ENCODE data around the gene PRRT3. TPM values are rescaled to one million over a fixed set of nuclear protein-coding genes. Genes with fewer than 3 reads are reported as not detected.
"Not testable (repeated sequence)": the region's sequence is repeated elsewhere in the genome, so short reads cannot be mapped to it uniquely, and the experiment has no call there.

The PRRT3 gene
- total and polyA plus RNA-seq, 2 of the 13 experiments (the other 11 are each of a cell fraction or from before 2014, with no cell fraction given), result 0.22 to 0.44 TPM

DNA sequence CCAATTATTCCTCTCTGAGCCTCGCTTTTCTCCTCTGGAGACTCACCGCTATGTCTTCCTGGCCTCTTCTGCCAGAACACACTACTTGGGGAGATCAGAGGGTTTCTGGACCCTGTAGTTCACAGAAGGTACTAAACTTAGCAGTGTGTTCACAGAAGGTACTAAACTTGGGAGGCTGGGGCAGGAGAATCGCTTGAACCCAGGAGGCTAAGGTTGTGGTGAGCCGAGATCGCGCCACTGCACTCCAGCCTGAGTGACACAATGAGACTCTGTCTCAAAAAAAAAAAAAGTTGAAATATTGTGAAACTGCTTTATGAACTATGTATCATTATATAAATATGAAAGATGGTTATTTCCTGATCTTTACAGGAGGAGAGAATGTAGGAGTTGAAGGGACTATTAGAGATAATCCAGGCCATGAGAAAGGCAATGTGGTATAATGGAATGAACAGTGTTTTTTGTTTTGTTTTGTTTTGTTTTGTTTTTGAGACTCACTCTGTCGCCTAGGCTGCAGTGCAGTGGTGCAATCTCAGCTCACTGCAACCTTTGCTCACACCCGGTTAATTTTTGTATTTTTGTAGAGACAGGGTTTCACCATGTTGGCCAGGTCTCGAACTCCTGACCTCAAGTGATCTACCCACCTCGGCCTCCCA, 55.3 kb downstream of the PRRT3 start (continued):
- peak; percentile 81; the same call in 1 of the 2 replicates for TF ChIP-seq KDM1A (CRISPR knock-in tag; IDR thresholded peaks at IDR 0.05)

DNA sequence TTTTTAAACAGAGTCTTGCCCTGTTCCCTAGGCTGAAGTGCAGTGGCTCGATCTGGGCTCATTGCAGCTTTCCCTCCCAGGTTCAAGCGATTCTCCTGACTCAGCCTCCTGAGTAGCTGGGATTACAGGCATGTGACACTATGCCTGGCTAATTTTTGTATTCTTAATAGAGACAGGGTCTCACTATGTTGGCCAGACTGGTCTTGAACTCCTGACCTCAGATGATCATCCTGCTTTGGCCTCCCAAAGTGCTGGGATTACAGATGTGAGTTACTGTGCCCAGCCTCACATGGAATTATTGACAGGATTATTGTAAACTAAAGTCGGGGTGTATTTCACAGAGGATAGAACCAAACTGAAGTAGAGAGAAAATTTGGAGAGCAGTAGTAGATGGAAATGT, 56.5 kb downstream of the PRRT3 start:
- ATAC-seq; H2AFZ ChIP-seq (ENCODE audit: low read length); H3K9me3 ChIP-seq (ENCODE audit: low read length); H3K9ac ChIP-seq (ENCODE audit: insufficient read depth, low read depth, low read length); H3K36me3 ChIP-seq (replicated peaks in 1 of 2; ENCODE audit: control insufficient read depth in 1 of 2, insufficient read depth in 2 of 2, low read length in 2 of 2); BruUV-seq (replicated peaks); H3K4me2 ChIP-seq (ENCODE audit: low read depth, low read length); H3K4me3 ChIP-seq (replicated peaks in 1 of 3; ENCODE audit: insufficient read depth in 1 of 3, low read depth in 2 of 3, low read length in 3 of 3); CTCF ChIA-PET (ENCODE audit: low intra/inter-chr PET ratio, low total read pairs); H3K27me3 ChIP-seq (ENCODE audit: control insufficient read depth in 1 of 2, insufficient read depth in 2 of 2, low read length in 2 of 2); H4K20me1 ChIP-seq (ENCODE audit: insufficient read depth, low read length); DNase-seq (ENCODE audit: low spot score): not testable (repeated sequence)
- peak; percentile 30 for FAIRE-seq
- POLR2A ChIA-PET, result interaction anchor here (1.3 to 1.4 kb wide), 2 partner anchors 31 to 56 kb away, joined by 3 read pairs; no protein-coding TSS in a partner anchor
- 89% methylated on average over 3 of the region's 3 CpGs for WGBS (ENCODE audit: low lambda C conversion rate)
- peaks cover 23% of the 10 kb centered on the region for H3K79me2 ChIP-seq (ENCODE audit: insufficient read depth, low read length)
- intact Hi-C loops (cut with micrococcal nuclease; ENCODE audit: unreplicated experiment), result loop anchor here (5.0 kb wide), 1 partner anchor 37 kb away; the partner anchor contains the start of gene CRELD1
- peaks cover 74% of the 10 kb centered on the region for H3K4me1 ChIP-seq (ENCODE audit: insufficient read depth, low read length)
- in situ Hi-C loops (cut with HindIII; ENCODE audit: extremely low pct_ligation_motif_present, low pct_unique_long_range_greater_than_20kb), result loop anchor here (5.0 kb wide), 1 partner anchor 33 kb away; no protein-coding TSS in a partner anchor
- peak overlapping the region; percentile 100 for H3K27ac ChIP-seq (ENCODE audit: extremely low read length, insufficient read depth, low read length)
- TF ChIP-seq ZNF121 (CRISPR knock-in tag; IDR thresholded peaks at IDR 0.05) (0 out of 2 replicates have a peak, but pooled peaks have one; percentile 60), POLR2A (IDR thresholded peaks at IDR 0.05; ENCODE audit: insufficient read depth in 1 of 2, low read depth in 2 of 2, low read length in 2 of 2) (0 out of 4 replicates have a peak, but pooled peaks of 1 of the 2 experiments have one; percentile 18)

Small RNAs within 50 kb of the gene (small RNA-seq; reads per million reads assigned to genes)
- 0 reads per million in 3 experiments for gene CYCSP10 (ENCODE audit: insufficient read depth in 2 of 3, insufficient read length in 3 of 3, low read depth in 2 of 3, low replicate concordance in 1 of 3)
- 0 reads per million in 3 experiments for gene RNU6-882P (ENCODE audit: insufficient read depth in 2 of 3, insufficient read length in 3 of 3, low read depth in 2 of 3, low replicate concordance in 1 of 3)

Other genes starting within 250 kb of the PRRT3 start
- not detected in 2 replicates for gene CPNE9, start 248.6 kb downstream of the PRRT3 start, total RNA-seq (2016; rRNA removed; fragmentation: Illumina TruSeq; extraction: Trizol)
- 0.14 and 0.20 TPM in 2 replicates for gene CPNE9, start 248.6 kb downstream of the PRRT3 start, polyA plus RNA-seq (2011; rRNA removed)
- 7.5 and 10.0 TPM in 2 replicates for gene BRPF1, start 220.7 kb downstream of the PRRT3 start, total RNA-seq (2016; rRNA removed; fragmentation: Illumina TruSeq; extraction: Trizol)
- 7.3 and 7.4 TPM in 2 replicates for gene BRPF1, start 220.7 kb downstream of the PRRT3 start, polyA plus RNA-seq (2011; rRNA removed)
- 23.8 and 28.7 TPM in 2 replicates for gene OGG1, start 202.5 kb downstream of the PRRT3 start, total RNA-seq (2016; rRNA removed; fragmentation: Illumina TruSeq; extraction: Trizol)
- 33.2 and 38.9 TPM in 2 replicates for gene OGG1, start 202.5 kb downstream of the PRRT3 start, polyA plus RNA-seq (2011; rRNA removed)
- 51.8 and 53.3 TPM in 2 replicates for gene CAMK1, start 182.5 kb downstream of the PRRT3 start, total RNA-seq (2016; rRNA removed; fragmentation: Illumina TruSeq; extraction: Trizol)
- 26.4 and 27.7 TPM in 2 replicates for gene CAMK1, start 182.5 kb downstream of the PRRT3 start, polyA plus RNA-seq (2011; rRNA removed)
- gene TADA3, start 159.9 kb downstream of the PRRT3 start, total RNA-seq (2016; rRNA removed; fragmentation: Illumina TruSeq; extraction: Trizol), result 37.1 and 43.3 TPM in 2 replicates
- 32.1 and 34.4 TPM in 2 replicates for gene TADA3, start 159.9 kb downstream of the PRRT3 start, polyA plus RNA-seq (2011; rRNA removed)
- gene ARPC4, start 159.3 kb downstream of the PRRT3 start, total RNA-seq (2016; rRNA removed; fragmentation: Illumina TruSeq; extraction: Trizol), result 73.9 and 83.6 TPM in 2 replicates
- 27.2 and 30.1 TPM in 2 replicates for gene ARPC4, start 159.3 kb downstream of the PRRT3 start, polyA plus RNA-seq (2011; rRNA removed)
- gene TTLL3, start 142.1 kb downstream of the PRRT3 start, total RNA-seq (2016; rRNA removed; fragmentation: Illumina TruSeq; extraction: Trizol), result 1.9 and 9.5 TPM in 2 replicates
- 51.2 and 59.3 TPM in 2 replicates for gene TTLL3, start 142.1 kb downstream of the PRRT3 start, polyA plus RNA-seq (2011; rRNA removed)
- gene RPUSD3, start 108.4 kb downstream of the PRRT3 start, total RNA-seq (2016; rRNA removed; fragmentation: Illumina TruSeq; extraction: Trizol), result 30.3 and 32.1 TPM in 2 replicates
- gene RPUSD3, start 108.4 kb downstream of the PRRT3 start, polyA plus RNA-seq (2011; rRNA removed), result 48.7 and 55.5 TPM in 2 replicates
- 2.5 and 2.8 TPM in 2 replicates for gene CIDEC, start 72.2 kb downstream of the PRRT3 start, total RNA-seq (2016; rRNA removed; fragmentation: Illumina TruSeq; extraction: Trizol)
- gene CIDEC, start 72.2 kb downstream of the PRRT3 start, polyA plus RNA-seq (2011; rRNA removed), result 10.4 and 19.6 TPM in 2 replicates
- gene JAGN1, start 61.8 kb downstream of the PRRT3 start, total RNA-seq (2016; rRNA removed; fragmentation: Illumina TruSeq; extraction: Trizol), result 40.9 and 50.9 TPM in 2 replicates
- gene JAGN1, start 61.8 kb downstream of the PRRT3 start, polyA plus RNA-seq (2011; rRNA removed), result 49.9 and 59.1 TPM in 2 replicates
- gene IL17RE, start 49.6 kb downstream of the PRRT3 start, total RNA-seq (2016; rRNA removed; fragmentation: Illumina TruSeq; extraction: Trizol), result 6.7 and 14.5 TPM in 2 replicates
- 24.1 and 36.3 TPM in 2 replicates for gene IL17RE, start 49.6 kb downstream of the PRRT3 start, polyA plus RNA-seq (2011; rRNA removed)
- 10.7 and 20.7 TPM in 2 replicates for gene IL17RC, start 35.3 kb downstream of the PRRT3 start, total RNA-seq (2016; rRNA removed; fragmentation: Illumina TruSeq; extraction: Trizol)
- gene IL17RC, start 35.3 kb downstream of the PRRT3 start, polyA plus RNA-seq (2011; rRNA removed), result 24.0 and 31.7 TPM in 2 replicates
- 12.0 and 27.1 TPM in 2 replicates for gene CRELD1, start 18.6 kb downstream of the PRRT3 start, total RNA-seq (2016; rRNA removed; fragmentation: Illumina TruSeq; extraction: Trizol)
- 61.9 and 75.9 TPM in 2 replicates for gene CRELD1, start 18.6 kb downstream of the PRRT3 start, polyA plus RNA-seq (2011; rRNA removed)
- gene EMC3, start 34.4 kb upstream of the PRRT3 start, total RNA-seq (2016; rRNA removed; fragmentation: Illumina TruSeq; extraction: Trizol), result 40.8 and 66.8 TPM in 2 replicates
- gene EMC3, start 34.4 kb upstream of the PRRT3 start, polyA plus RNA-seq (2011; rRNA removed), result 86.6 and 90.5 TPM in 2 replicates
- gene FANCD2, start 74.0 kb upstream of the PRRT3 start, total RNA-seq (2016; rRNA removed; fragmentation: Illumina TruSeq; extraction: Trizol), result 42.0 and 51.9 TPM in 2 replicates
- 7.7 and 10.1 TPM in 2 replicates for gene FANCD2, start 74.0 kb upstream of the PRRT3 start, polyA plus RNA-seq (2011; rRNA removed)
- not detected in 2 replicates for gene FANCD2OS, start 155.8 kb upstream of the PRRT3 start, total RNA-seq (2016; rRNA removed; fragmentation: Illumina TruSeq; extraction: Trizol)
- not detected in 2 replicates for gene FANCD2OS, start 155.8 kb upstream of the PRRT3 start, polyA plus RNA-seq (2011; rRNA removed)
- 118 and 146 TPM in 2 replicates for gene BRK1, start 163.3 kb upstream of the PRRT3 start, total RNA-seq (2016; rRNA removed; fragmentation: Illumina TruSeq; extraction: Trizol)
- 137 and 155 TPM in 2 replicates for gene BRK1, start 163.3 kb upstream of the PRRT3 start, polyA plus RNA-seq (2011; rRNA removed)
- 51.7 and 64.4 TPM in 2 replicates for gene VHL, start 189.4 kb upstream of the PRRT3 start, total RNA-seq (2016; rRNA removed; fragmentation: Illumina TruSeq; extraction: Trizol)
- 23.5 and 24.2 TPM in 2 replicates for gene VHL, start 189.4 kb upstream of the PRRT3 start, polyA plus RNA-seq (2011; rRNA removed)
- 13.1 and 15.3 TPM in 2 replicates for gene IRAK2, start 212.5 kb upstream of the PRRT3 start, total RNA-seq (2016; rRNA removed; fragmentation: Illumina TruSeq; extraction: Trizol)
- 23.3 and 27.9 TPM in 2 replicates for gene IRAK2, start 212.5 kb upstream of the PRRT3 start, polyA plus RNA-seq (2011; rRNA removed)

Measured in HepG2 (cell line).